ENCODE results near the gene IPCEF1.

The IPCEF1 gene

GRCh38 chr6:154227862-154228520 is 128.6 kb downstream of the IPCEF1 start:
- in situ Hi-C loops (cut with HindIII; ENCODE audit: low pct_ligation_motif_present, low sequenced_read_pairs): no loop called here
- no peak for TF ChIP-seq CTCF (IDR thresholded peaks at IDR 0.05; ENCODE audit: low read depth, low read length, missing control alignments)

GRCh38 chr6:154226461-154226860 is 130.1 kb downstream of the IPCEF1 start:
- H3K4me3 ChIP-seq (ENCODE audit: low read depth, low read length): no peak overlapping the region
- in situ Hi-C loops (cut with HindIII; ENCODE audit: low pct_ligation_motif_present, low sequenced_read_pairs): no loop called here
- no peak for DNase-seq
- TF ChIP-seq CTCF (IDR thresholded peaks at IDR 0.05; ENCODE audit: low read depth, low read length, missing control alignments): no peak
- no peak overlapping the region for H3K27ac ChIP-seq
- H3K36me3 ChIP-seq (replicated peaks): no peaks in the 10 kb centered on the region
- no peaks in the 10 kb centered on the region for H3K27me3 ChIP-seq (replicated peaks)

More at GRCh38 chr6:154227862-154228520, 128.6 kb downstream of the IPCEF1 start:
- no peak for DNase-seq
- no peak overlapping the region for H3K27ac ChIP-seq
- H3K27me3 ChIP-seq (replicated peaks): no peaks in the 10 kb centered on the region
- H3K36me3 ChIP-seq (replicated peaks): no peaks in the 10 kb centered on the region
- H3K4me3 ChIP-seq (ENCODE audit: low read depth, low read length): no peak overlapping the region

- no peak overlapping the region for H3K27ac ChIP-seq
- no peaks in the 10 kb centered on the region for H3K27me3 ChIP-seq (replicated peaks)
- no peak overlapping the region for H3K4me3 ChIP-seq (ENCODE audit: low read depth, low read length)
- TF ChIP-seq CTCF (IDR thresholded peaks at IDR 0.05; ENCODE audit: low read depth, low read length, missing control alignments): no peak
- in situ Hi-C loops (cut with HindIII; ENCODE audit: low pct_ligation_motif_present, low sequenced_read_pairs): no loop called here
- no peaks in the 10 kb centered on the region for H3K36me3 ChIP-seq (replicated peaks)
- no peak for DNase-seq
Measured at GRCh38 chr6:154223296-154223695, 133.3 kb downstream of the IPCEF1 start.

GRCh38 chr6:154222716-154223115 is 133.9 kb downstream of the IPCEF1 start:
- in situ Hi-C loops (cut with HindIII; ENCODE audit: low pct_ligation_motif_present, low sequenced_read_pairs): no loop called here
- TF ChIP-seq CTCF (IDR thresholded peaks at IDR 0.05; ENCODE audit: low read depth, low read length, missing control alignments): no peak
- no peaks in the 10 kb centered on the region for H3K36me3 ChIP-seq (replicated peaks)
- no peaks in the 10 kb centered on the region for H3K27me3 ChIP-seq (replicated peaks)
- no peak for DNase-seq
- no peak overlapping the region for H3K27ac ChIP-seq
- H3K4me3 ChIP-seq (ENCODE audit: low read depth, low read length): no peak overlapping the region

- Histone ChIP-seq H3K27ac (no peak overlapping the region), H3K27me3 (replicated peaks) (no peaks in the 10 kb centered on the region), H3K36me3 (replicated peaks) (no peaks in the 10 kb centered on the region), H3K4me3 (ENCODE audit: low read depth, low read length) (no peak overlapping the region)
- no peak for TF ChIP-seq CTCF (IDR thresholded peaks at IDR 0.05; ENCODE audit: low read depth, low read length, missing control alignments)
- in situ Hi-C loops (cut with HindIII; ENCODE audit: low pct_ligation_motif_present, low sequenced_read_pairs): no loop called here
- DNase-seq: no peak
Measured at GRCh38 chr6:154219250-154219649, 137.4 kb downstream of the IPCEF1 start.

GRCh38 chr6:154218787-154219186 is 137.8 kb downstream of the IPCEF1 start:
- in situ Hi-C loops (cut with HindIII; ENCODE audit: low pct_ligation_motif_present, low sequenced_read_pairs): no loop called here
- no peak for DNase-seq
- Histone ChIP-seq H3K27ac (no peak overlapping the region), H3K27me3 (replicated peaks) (no peaks in the 10 kb centered on the region), H3K36me3 (replicated peaks) (no peaks in the 10 kb centered on the region), H3K4me3 (ENCODE audit: low read depth, low read length) (no peak overlapping the region)
- TF ChIP-seq CTCF (IDR thresholded peaks at IDR 0.05; ENCODE audit: low read depth, low read length, missing control alignments): no peak

Data from brain microvascular endothelial cell (primary cell).